Naive B cell (primary cell): ENCODE results near the gene MRPS2. TPM values are rescaled to one million over a fixed set of nuclear protein-coding genes. Genes with fewer than 3 reads are reported as not detected.

Experiments
- polyA plus RNA-seq, 6 donors: library from polyadenylated mRNA; unstranded; fragments of 300-500 nt; fragmentation: Illumina TruSeq; gene quantifications; one replicate each; pipeline ENCODE4 v1.2.3, GENCODE V29; 2021; ENCODE audit warnings: low read depth in 6 of 6

Gene MRPS2
- polyA plus RNA-seq, 6 donors from 2014 or later = 41.5 to 57.9 (median 45.5) TPM

Other genes with a start within 250 kb of the MRPS2 start
- under 1 TPM in 3 of 6 donors, not detected in 3; 0.27 to 0.47 (median 0.37) TPM for gene PPP1R26, start 20.9 kb upstream of the MRPS2 start, polyA plus RNA-seq
- gene LCN1, start 20.8 kb downstream of the MRPS2 start, polyA plus RNA-seq = not detected
- gene OBP2A, start 45.4 kb downstream of the MRPS2 start, polyA plus RNA-seq = not detected
- not detected for gene PAEP, start 61.1 kb downstream of the MRPS2 start, polyA plus RNA-seq
- gene GLT6D1, start 138.9 kb downstream of the MRPS2 start, polyA plus RNA-seq = not detected
- gene LCN9, start 162.6 kb downstream of the MRPS2 start, polyA plus RNA-seq = not detected
- gene SOHLH1, start 198.8 kb downstream of the MRPS2 start, polyA plus RNA-seq = not detected
- not detected for gene KCNT1, start 201.5 kb downstream of the MRPS2 start, polyA plus RNA-seq